GM12891 (cell line): ENCODE data around the gene SYNE1.

Experiments
- PAX5 ChIP-seq: IDR thresholded peaks from 2 replicates; pipeline ENCODE4 v1.6.1; 2011; ENCODE audit warnings: low read length, moderate library complexity, mild to moderate bottlenecking; ENCODE audit not compliant: insufficient read depth, severe bottlenecking
- POLR2A ChIP-seq: IDR thresholded peaks from 2 replicates; pipeline ENCODE4 v1.6.1; 2011; ENCODE audit warnings: low read depth, low read length, control low read depth
- POLR2AphosphoS5 ChIP-seq: IDR thresholded peaks from 2 replicates; pipeline ENCODE4 v1.6.1; 2011; ENCODE audit warnings: low read depth, low read length, control low read depth
- POU2F2 ChIP-seq: IDR thresholded peaks from 2 replicates; pipeline ENCODE4 v1.6.1; 2011; ENCODE audit warnings: low read depth, mild to moderate bottlenecking, control low read depth, low read length, moderate library complexity
- SPI1 ChIP-seq: IDR thresholded peaks from 2 replicates; pipeline ENCODE4 v1.6.1; 2011; ENCODE audit warnings: low read depth, low read length, control low read depth
- TAF1 ChIP-seq: IDR thresholded peaks from 2 replicates; pipeline ENCODE4 v1.6.1; 2011; ENCODE audit warnings: low read depth, low read length, control low read depth

- no peak for TF ChIP-seq POLR2AphosphoS5
- TF ChIP-seq POLR2A, result no peak
- no peak for TF ChIP-seq PAX5
- TF ChIP-seq SPI1, result no peak
- TF ChIP-seq POU2F2, result no peak
- TF ChIP-seq TAF1, result no peak
These were observed 558.4 kb downstream of the SYNE1 start for GRCh38 chr6:152078804-152079203.
